ENCODE data around the gene CNOT4.

- no peak for TF ChIP-seq CTCF (conservative IDR thresholded peaks at IDR 0.05; ENCODE audit: low read depth, low read length)
- TF ChIP-seq EZH2 (IDR thresholded peaks at IDR 0.05; ENCODE audit: low read length, unreplicated experiment), result no peak
- no peak for TF ChIP-seq EZH2phosphoT487 (IDR thresholded peaks at IDR 0.05; ENCODE audit: borderline replicate concordance, low read length)
Observed at GRCh38 chr7:135334830-135335543, 174.9 kb downstream of the CNOT4 start.
